ENCODE results near the gene GAK.

Gene GAK

DNA sequence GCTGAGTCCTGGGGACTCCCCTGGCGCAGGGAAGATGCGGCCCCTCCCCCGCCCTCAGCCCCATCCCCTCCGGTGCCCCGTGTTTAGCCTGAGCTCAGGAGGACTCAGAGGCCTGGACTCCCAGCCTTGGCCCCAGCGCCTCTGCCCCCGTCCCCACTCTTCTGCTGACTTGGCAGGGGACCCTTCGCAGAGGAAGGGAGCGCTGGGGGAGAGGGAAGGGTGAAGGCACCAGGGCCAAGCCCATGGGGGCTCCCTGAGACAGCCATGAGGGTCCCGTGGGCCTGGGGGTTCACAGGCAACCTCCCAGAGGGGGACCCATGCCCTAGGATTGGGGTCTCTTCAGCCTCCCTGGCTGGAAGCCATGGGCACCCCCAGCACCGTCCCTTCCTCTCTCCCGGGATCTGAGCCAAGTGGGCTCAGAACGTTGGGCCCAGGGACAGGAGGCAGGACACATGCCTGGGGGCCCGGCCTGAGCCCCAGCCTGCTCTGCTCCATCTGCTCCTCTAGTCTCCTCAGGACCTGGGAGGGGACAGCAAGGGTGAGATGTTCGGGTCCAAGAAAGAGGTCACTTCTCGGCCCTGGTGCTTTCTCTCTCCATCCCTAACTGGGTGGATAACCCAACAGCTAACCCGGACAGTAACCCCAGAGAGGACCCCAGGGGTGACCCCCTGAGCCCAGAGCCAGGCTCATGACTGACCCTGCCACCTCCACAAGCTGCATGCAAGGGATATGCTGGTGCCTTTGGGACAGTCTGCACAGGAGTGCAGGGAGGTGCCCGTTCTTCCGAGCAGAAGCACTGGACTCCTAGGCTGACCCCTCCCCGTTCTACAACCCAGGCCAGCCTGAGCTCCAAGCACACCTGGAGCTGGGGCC, 104.7 kb downstream of the GAK start:
- DNase-seq = no peak

DNA sequence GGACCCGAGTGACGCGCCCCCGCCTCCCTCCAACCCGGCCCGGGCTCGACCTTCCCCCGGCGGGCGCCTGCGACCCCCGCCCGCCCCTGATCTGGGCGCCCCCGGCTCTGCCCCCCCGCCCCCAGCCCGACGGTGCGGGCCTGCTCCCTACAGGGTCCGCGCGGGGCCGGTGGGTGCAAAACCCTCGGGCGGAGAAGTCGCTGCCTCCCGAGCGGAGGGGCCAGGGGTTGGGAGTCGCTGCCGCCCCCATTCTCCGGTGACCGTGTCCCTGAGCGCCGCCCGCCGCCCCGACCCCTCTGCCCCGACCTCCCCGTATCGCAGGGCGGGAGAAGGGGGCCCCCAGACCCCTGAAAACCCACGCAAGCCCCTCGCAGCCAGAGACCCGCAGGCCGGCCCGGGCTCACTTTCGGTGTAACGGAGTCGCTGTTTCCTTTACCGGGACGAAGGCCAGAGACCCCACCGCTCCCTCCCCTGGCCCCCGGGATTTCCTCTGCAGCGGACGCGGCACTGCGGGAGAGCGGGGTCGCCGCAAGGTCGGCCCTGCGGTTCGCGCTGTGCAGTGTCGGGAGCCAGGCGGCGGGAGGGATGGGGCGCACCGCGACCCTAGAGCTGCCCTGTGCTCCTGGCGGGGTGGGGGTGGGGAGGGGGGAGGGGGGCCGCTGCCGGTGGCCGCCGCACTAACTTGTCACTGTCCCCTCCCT, 105.5 kb downstream of the GAK start:
- no peak for DNase-seq

DNA sequence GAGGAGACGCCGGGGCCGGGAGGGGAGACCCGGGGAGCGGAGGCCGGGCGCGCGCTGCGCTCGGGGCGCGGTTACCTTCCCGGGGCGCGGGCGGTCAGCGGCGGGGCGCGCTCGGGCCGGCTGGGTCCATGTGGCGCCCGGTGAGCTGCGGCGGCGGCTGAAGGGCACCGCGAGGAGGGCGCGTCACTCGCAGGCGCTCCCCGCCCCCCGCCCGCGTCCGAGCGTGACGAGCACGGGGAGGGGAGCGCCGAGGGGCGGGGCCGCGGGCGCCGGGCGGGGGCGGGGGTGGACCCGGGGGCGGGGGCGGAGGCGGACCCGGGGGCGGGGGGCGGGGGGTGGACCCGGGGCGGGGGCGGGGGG, 106.2 kb downstream of the GAK start, which contains the start of gene CPLX1:
Gene CPLX1 (minus strand): TSS at position 159 of the 360 bp plus-strand sequence. CDS start 1,607 bp downstream, outside the sequence.
- DNase-seq = peak; percentile 10

DNA sequence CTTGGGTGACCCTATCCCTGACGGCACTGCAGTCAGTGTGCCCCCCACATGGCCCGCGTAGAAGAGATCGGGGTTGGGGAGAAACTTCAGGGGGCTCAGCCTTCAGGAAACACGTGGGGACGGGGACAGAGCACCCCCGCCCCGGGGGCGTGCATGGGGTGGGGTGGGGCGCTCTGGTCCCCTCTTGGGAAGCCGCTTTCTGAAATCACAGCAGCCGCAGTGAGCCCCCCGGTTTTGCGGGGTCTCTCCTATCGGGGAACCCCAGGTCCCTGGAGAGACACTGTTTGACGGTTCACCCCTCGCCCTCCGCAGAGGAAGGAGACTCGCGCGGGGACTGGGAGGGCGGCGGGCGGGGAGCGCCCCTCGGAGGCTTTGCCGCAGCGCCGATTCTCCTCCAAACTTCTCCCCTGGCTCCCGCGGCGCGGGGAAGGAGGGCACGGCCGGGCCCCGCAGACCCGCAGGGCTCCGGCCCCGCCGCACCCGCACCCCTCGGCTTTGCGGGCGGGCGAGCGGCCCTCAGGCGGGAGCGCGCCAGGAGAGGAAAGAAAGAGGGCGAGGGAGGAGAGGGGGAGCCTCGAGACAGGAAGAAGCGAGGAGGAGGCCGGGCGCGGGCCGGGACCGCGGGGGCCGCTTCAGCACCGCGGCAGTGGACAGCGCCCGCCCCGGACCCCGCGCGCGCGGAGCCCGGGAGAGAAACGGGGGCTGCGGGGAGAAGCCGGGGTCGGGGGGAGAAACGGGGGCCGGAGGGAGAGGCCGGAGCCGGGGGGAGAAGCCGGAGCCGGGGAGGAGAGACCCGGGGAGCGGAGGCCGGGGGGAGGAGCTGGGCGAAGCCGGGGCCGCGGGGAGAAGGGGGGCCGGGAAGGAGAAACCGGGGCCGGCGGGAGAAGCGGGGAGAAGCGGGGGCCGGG, 106.8 kb downstream of the GAK start:
- peak; percentile 43 for DNase-seq

DNA sequence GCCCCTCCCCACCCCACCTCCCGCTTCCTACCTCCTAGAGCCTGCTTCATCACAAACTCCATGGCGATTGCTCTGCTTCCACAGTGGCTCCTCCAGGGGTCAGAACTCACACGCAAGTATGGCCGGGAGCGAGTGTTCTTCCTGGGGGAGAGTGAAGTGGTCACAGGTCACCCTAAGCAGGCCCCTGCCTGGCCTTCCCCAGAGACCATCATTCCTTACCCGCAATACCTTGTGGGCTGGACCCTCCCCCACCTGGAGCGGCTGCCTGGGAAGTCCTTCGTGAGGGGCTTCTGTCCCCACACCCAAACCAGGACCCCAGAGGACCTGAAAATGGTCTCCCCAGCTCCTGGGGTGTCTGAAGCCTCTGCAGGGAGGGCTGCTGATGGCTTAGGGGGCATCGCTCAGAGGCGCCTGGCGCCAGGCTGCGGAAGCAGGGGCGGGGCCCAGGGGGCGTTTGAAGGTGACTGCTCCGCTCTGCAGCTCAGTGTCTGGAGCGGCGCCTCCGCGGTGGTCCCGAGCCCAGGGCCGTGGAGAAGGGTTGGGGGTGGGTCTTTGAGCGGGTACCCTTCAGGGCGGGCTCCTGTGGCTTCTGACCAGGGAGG, 107.6 kb downstream of the GAK start:
- no peak for DNase-seq

DNA sequence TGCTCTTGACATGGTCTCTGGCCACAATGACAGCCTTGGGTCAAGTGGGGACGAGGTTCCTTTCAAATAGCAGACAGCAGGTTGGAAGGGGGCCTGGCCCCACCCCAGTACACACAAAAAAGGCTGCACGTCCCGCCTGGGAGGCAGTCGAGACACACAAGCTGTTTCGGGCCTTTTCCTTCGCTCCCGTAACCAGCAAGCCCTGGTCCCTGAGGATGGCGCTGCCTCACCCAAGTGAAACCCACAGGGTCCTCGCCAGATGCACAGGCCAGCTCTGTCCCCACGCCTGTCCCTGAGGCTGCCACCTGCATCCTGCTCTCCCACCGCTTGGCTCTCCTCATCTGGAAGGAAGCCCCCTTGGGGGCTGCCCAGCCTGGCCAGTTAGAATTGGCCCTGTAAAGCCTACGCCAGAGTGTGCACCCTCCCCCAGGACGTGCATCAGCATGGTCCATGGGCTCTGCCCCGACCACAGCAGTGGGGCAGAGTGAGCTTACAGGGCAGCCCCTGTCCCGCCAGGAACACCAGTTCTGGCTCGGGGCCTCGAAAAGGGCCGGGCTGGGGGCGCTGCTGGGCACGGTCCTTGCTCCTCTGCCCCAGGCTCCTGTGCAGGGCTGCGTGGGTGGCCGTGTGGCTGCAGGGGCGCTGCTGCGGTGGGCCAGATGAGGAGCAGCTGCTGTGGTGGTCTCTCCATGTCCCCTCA, 108.2 kb downstream of the GAK start:
- no peak for DNase-seq

DNA sequence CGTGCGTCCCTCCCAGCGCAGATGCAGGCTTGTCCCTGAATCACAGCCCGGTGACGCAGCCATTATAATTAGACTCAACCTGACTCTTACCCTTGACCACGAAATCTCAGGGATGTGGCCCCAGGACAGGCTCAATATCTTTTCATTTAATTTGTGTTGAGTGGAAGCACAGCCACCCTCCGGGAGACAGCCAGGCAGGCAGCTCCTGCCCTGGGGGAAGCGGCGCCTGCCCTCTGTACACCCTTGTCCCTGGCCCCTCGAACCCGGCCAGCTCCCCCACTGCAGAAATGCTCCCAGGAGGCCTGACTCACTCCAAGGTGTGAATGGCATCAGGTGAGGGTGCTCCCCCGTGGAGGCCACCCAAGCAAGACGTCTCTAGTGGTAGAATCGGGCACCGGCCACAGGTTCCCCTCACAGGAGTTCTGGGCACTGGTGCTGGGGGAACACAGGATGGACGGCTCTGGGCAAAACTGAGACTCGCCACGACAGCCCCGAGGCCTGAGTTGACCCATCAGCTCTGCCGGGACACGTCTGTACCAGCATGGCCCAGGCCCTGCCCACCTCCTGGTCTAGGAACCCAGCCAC, 108.8 kb downstream of the GAK start:
- no peak for DNase-seq

DNA sequence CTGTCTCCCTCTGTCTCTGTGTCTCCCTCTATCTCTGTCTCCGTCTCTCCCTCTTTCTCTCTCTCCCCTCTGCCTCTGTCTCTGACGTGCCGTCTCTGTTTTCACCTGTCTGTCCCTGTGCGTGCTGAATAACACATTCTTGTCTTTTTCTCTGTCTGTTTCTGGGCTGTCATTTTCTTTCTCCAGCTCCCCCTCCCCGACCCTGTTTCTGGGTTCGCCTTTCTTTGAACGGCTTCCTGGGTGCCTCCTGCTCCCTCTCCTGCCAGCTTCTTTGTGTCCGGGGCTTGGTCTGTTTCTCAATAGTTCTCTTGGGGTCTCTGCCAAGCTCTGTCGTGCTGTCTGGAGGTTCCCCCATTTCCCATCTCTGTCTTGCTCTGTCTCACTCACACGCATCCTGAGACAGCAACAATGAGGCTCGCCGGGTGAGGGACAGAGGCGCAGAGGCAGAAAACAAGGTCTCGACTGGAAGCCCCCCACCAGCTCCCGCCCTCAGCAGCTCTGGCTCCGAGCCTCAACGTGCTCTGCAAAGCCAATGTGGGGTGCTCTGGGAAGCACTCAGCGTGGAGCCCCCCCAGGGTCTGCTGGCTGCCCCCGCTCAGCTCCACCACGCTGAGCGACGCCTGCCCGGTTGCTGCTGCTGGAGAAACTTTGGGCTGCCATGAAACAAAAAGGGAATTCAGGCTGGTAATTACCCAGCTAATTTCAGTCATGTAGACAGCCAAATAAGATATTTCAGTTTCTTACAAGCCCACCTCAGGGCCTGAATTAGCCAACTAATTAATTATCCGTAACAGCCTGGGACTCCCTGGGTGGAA, 109.5 kb downstream of the GAK start:
- no peak for DNase-seq

DNA sequence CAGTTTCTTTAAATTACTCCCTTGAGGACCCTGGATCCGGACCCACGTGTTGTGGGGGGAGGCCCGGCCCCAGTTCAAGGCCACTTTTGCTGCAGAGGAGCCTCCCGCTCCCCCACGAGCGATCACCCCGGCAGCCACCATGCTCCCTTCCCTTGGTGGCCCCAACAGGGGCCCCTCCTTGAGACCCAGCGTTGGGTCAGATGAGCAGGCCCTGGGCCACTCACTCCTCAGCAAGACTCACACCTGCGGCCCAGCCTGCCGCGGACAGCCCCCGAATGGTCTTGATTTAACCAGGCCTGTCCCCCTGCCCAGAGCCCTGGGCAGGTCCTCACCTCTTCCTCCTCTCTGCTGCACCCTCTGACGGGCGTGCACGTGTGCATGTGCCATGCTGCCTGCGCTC, 110.5 kb downstream of the GAK start:
- DNase-seq = no peak

DNA sequence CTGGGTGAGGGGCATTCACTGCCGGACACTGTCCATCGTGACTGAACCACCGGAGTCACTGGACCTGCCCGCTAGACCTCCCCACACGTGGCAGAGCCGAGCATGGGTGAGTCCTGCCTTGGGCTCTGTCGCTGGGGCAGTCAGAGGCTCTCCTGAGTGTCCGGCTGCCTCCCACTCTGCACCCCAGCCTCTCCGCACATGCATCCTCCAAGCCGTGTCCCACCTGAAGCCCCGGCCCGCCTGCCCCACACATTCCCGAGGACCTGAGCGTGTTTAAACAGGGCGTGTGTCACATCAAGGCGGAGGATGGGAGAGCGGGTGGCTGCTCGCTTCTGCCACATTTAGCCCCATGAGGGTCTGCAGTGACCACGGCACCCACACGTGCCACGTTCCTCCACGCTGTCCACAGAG, 110.9 kb downstream of the GAK start:
- DNase-seq = no peak

DNA sequence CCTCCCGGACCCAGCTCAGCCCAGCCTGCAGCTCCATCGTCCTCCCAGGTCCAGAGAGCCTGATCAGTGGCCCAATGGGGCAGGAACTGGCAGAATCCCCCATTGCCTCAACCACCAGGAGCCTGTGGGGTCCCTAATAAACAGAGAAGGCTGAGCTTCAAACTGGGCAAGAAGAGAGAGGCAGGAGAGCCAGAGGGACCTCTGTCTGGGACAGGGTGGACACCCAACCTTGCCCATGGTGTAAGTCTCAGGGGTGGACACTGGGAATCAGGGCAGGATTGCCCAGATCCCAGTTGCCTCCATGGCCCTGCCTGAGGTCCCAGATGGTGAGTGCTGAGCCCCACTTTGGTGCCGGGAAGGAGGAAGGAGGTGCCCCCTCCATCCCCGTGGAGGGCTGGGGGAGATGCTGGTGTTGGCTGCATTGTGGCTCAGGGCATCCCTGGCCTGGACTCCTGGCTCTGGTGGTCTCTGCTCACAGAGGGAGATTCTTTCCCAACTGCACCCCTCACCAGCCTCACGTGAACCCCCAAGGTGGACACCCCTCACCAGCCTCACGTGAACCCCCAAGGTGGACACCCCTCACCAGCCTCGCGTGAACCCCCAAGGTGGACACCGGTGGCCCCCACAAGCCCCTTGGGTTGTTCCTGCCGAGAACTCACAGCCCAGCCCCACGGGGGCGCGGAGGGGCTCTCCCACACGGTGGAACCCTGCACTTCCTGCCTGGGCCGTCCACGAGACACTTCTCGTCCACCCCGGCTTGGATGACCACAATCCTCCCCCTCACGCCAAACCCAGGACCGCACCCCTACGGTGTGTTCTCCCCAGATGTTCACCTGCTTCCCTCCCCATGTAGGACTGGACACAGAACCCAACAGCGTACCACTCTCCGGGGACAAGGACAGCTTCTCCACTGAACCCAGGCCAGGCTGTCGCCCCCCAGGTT, 111.6 kb downstream of the GAK start:
- no peak for DNase-seq

DNA sequence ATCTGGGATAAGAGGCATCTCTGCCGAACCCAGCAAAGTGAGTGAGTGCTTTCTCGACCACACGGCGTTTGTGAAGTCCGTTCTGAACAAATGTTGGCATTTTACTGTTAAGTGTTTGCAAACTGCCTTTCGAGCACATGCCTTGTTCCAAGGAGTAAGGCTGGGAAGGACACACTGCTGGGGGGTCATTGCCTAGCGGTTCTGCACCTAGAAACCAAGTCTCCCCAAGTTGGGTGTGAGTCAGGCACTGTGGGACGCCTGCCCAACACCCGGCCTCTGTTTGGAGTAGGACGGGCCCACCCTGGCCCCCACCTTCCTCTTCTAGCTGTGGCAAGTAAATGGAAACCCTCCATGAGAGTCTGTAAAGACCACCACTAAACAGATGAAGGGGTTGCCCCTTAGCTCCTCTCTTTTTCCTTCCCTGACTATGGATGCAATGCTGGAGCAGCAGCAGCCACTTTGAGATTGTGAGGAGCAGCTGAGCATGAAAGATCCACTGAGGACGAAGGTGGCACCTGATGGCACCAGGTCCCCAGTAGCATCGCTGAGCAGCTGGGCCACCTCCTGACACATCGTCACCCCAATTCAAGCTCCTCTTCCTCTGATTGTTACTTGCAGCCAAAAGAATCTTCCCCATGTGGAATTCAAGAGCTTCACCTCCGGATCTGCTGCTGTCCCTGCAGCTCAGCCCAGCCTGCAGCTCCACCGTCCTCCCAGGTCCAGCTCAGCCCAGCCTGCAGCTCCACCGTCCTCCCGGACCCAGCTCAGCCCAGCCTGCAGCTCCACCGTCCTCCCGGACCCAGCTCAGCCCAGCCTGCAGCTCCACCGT, 112.5 kb downstream of the GAK start:
- no peak for DNase-seq

DNA sequence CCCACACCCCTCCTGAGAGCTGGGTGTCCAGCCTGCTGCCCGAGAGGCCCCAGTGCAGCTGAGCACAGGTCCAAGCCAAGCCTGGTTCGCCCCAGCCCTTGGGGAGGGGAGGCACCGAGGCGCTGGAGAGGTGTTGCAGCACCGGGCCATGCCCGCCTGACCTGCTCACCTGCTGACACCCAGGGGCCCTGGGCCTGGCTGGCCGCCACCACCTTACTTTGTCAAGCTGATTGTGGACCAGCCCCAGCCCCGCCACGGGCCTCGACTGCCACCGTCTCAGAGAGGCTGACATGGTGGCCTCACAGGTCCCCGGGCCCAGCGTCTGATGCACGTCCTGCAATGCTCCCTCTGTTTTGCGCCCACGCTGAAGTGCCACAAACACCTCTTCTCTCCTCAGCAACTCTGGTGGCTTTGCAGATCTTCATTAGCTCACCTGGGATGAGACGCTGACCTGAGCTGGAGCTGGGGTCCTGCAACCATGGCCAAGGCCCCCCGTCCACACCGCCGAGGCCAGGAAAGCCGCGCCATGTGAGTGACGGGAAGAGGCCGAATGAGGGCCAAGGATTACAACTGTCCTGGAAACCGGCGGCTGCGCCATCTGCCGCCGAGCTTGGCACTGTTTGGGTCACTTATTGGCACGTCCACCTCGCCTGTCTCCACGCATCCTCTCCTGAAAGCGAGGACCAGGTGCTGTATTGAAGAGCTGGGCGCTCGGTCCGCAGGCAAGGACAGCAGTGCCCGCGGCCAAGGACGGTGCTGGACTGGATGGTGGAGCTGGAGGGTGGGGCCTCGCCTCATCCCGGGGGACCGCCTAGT, 113.8 kb downstream of the GAK start:
- DNase-seq = no peak

DNA sequence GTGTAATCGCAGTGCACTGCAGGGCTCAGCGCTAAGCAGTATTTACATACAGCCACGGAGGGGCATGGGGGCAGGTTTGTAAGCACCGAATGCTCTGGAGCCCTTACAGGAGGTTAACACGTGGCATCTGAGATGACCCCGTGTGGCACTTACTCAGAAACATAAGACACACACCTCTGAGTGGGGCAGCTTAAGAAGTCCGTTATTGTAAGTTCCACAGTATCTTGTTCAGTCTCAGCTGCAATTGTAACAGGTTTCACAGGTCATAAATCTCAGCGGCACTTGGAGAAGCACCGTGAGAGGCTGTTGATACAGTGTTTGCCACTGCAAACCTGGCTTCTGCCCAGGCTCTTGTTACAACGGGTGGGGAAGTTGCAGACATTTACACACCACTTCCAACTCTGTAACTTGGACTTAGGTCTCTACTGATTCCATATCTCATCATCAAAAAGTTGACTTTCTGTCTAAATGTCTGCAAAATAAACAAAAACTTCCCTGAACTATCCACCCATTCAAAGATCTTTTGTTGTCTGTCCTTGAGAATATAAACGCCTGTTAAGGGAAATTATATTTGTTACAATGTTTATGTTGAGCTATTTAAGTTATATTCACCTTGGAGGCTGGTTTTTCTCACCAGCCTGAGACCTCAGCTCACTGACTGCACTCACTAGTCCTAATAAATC, 116.5 kb downstream of the GAK start:
- DNase-seq = no peak

DNA sequence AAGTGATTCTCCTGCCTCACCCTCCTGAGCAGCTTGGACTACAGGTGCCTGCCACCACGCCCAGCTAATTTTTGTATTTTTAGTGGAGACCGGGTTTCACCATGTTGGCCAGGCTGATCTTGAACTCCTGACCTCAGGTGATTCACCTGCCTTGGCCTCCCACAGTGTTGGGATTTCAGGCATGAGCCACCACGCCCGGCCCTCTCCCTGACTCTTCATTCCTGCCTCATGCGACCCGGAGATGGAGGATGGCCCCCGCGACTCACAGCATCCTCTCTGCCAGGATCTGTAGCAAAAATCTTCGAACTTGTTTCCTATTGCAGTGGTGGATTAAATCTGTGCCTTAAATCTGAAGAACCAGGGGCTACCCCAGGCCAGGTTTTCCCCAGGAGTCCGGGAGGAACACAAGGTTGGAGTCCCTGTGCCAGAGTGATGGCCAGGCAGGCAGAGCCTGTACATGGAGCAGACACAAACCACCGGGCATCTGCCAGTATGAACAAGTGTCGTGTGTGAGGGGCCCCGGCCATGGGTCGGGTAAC, 117.7 kb downstream of the GAK start:
- DNase-seq = no peak

DNA sequence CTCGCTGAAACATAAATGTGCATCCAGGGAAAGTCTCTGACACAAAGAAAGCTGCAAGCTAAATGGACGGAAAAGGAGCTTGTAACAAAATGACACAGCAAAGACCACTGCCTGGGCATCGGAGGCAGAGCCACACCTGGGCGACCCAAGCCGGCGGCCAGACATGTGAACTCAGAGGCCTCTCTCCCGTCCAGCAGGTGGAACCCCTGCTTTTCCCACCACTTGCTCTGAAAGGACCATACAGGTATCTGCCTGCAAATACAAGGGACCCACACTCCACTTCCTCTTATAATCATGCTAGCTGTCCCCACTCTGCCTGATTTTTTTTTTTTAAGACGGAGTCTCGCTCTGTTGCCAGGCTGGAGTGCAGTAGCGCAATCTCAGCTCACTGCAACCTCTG, 118.2 kb downstream of the GAK start:
- no peak for DNase-seq

Measured in CD4-positive, alpha-beta T cell treated with Interleukin-12 subunit alpha and Interleukin-12 subunit beta, for 1 hour (primary cell).